HEK293T (cell line): ENCODE measurements around the gene ARMC6.

ENCODE experiments used
- CTCF ChIA-PET: fragments of 350-600 bp; formaldehyde crosslinking; extraction: SDS; loops from one replicate; lab custom pipeline; 2021; ENCODE audit warnings: antibody characterized with exemption, inconsistent platforms; lab: Yijun Ruan, JAX
- POLR2A ChIA-PET: fragments of 350-600 bp; formaldehyde crosslinking; extraction: SDS; loops from one replicate; lab custom pipeline; 2020; ENCODE audit warnings: antibody characterized with exemption, inconsistent platforms; lab: Yijun Ruan, JAX
- DNase-seq: peaks from one replicate; pipeline ENCODE4 v3.0.0; 2012; ENCODE audit warnings: mixed read lengths; ENCODE audit errors: extremely low spot score
- ARNT ChIP-seq: fragments of 450-650 bp; IDR thresholded peaks from 2 replicates; pipeline ENCODE4 v1.6.1; 2017; ENCODE audit warnings: mild to moderate bottlenecking
- BHLHE40 ChIP-seq: fragments of 450-650 bp; IDR thresholded peaks from 2 replicates; pipeline ENCODE4 v1.6.1; 2016; ENCODE audit warnings: mild to moderate bottlenecking, moderate library complexity, borderline replicate concordance
- CTBP1 ChIP-seq: fragments of 450-650 bp; IDR thresholded peaks from 2 replicates; pipeline ENCODE4 v1.6.1; 2016; ENCODE audit warnings: borderline replicate concordance
- ELF4 ChIP-seq: fragments of 450-650 bp; IDR thresholded peaks from 2 replicates; pipeline ENCODE4 v1.6.1; 2017; ENCODE audit warnings: antibody characterized with exemption
- FOXA1 ChIP-seq: fragments of 450-650 bp; IDR thresholded peaks from 2 replicates; pipeline ENCODE4 v1.6.1; 2016; ENCODE audit warnings: mild to moderate bottlenecking
- FOXK2 ChIP-seq: fragments of 450-650 bp; IDR thresholded peaks from 2 replicates; pipeline ENCODE4 v1.6.1; 2016; ENCODE audit warnings: mild to moderate bottlenecking
- FOXM1 ChIP-seq: fragments of 450-650 bp; IDR thresholded peaks from 2 replicates; pipeline ENCODE4 v1.6.1; 2017; ENCODE audit warnings: mild to moderate bottlenecking, borderline replicate concordance
- HDGF ChIP-seq: fragments of 450-650 bp; IDR thresholded peaks from 2 replicates; pipeline ENCODE4 v1.6.1; 2017; ENCODE audit warnings: antibody characterized with exemption, borderline replicate concordance
- L3MBTL2 ChIP-seq: fragments of 450-650 bp; conservative IDR thresholded peaks from 2 replicates; pipeline ENCODE4 v1.6.1; 2016; ENCODE audit warnings: mild to moderate bottlenecking
- LEF1 ChIP-seq: fragments of 450-650 bp; IDR thresholded peaks from 2 replicates; pipeline ENCODE4 v1.6.1; 2017; ENCODE audit warnings: mild to moderate bottlenecking, borderline replicate concordance
- NFRKB ChIP-seq: fragments of 450-650 bp; IDR thresholded peaks from 2 replicates; pipeline ENCODE4 v1.6.1; 2016; ENCODE audit warnings: mild to moderate bottlenecking, moderate library complexity
- PKNOX1 ChIP-seq: fragments of 450-650 bp; IDR thresholded peaks from 2 replicates; pipeline ENCODE4 v1.6.1; 2016
- SP1 ChIP-seq: fragments of 450-650 bp; IDR thresholded peaks from 2 replicates; pipeline ENCODE4 v1.6.1; 2017
- SUZ12 ChIP-seq: fragments of 450-650 bp; IDR thresholded peaks from 2 replicates; pipeline ENCODE4 v1.6.1; 2016; ENCODE audit warnings: mild to moderate bottlenecking
- TARDBP ChIP-seq: fragments of 450-650 bp; IDR thresholded peaks from 2 replicates; pipeline ENCODE4 v1.6.1; 2016
- ZNF384 ChIP-seq: fragments of 450-650 bp; IDR thresholded peaks from 2 replicates; pipeline ENCODE4 v1.6.1; 2016

ARMC6 gene

GRCh38 chr19:19067276-19068072, 34.1 kb downstream of the ARMC6 start:
- ChIA-PET CTCF (interaction anchor here (1.0 kb wide), 1 partner anchor 48 kb away, joined by 3 read pairs; no protein-coding TSS in a partner anchor), POLR2A (no interaction called here)
- DNase-seq: no peak
- no peak for TF ChIP-seq TARDBP
- no peak for TF ChIP-seq FOXK2
- TF ChIP-seq FOXM1: no peak
- no peak for TF ChIP-seq ELF4
- TF ChIP-seq PKNOX1: no peak
- TF ChIP-seq BHLHE40: no peak
- no peak for TF ChIP-seq SP1
- TF ChIP-seq SUZ12: no peak
- TF ChIP-seq ARNT: no peak
- TF ChIP-seq FOXA1: no peak
- TF ChIP-seq ZNF384: no peak
- TF ChIP-seq NFRKB: no peak
- no peak for TF ChIP-seq HDGF

GRCh38 chr19:19068659-19069654, 35.6 kb downstream of the ARMC6 start:
- ChIA-PET POLR2A (no interaction called here), CTCF (no interaction called here)
- TF ChIP-seq CTBP1: no peak
- peak; percentile 28; the same call in 1 of the 2 replicates for TF ChIP-seq ZNF384
- TF ChIP-seq LEF1: no peak
- no peak for DNase-seq

GRCh38 chr19:19071897-19072296, 38.5 kb downstream of the ARMC6 start:
- CTCF ChIA-PET: no interaction called here
- DNase-seq: no peak
- TF ChIP-seq SUZ12 (no peak), FOXK2 (no peak), FOXM1 (no peak), LEF1 (no peak), NFRKB (no peak), ARNT (no peak), HDGF (no peak), TARDBP (no peak), CTBP1 (no peak), BHLHE40 (no peak), L3MBTL2 (no peak), PKNOX1 (no peak), ELF4 (no peak)
- POLR2A ChIA-PET: no interaction called here

GRCh38 chr19:19074196-19074882, 40.9 kb downstream of the ARMC6 start:
- TF ChIP-seq SP1: no peak
- no peak for TF ChIP-seq ARNT
- no peak for TF ChIP-seq FOXK2
- no peak for TF ChIP-seq BHLHE40
- TF ChIP-seq L3MBTL2: no peak
- TF ChIP-seq TARDBP: no peak
- TF ChIP-seq LEF1: no peak
- TF ChIP-seq SUZ12: no peak
- TF ChIP-seq PKNOX1: no peak
- TF ChIP-seq NFRKB: no peak
- no peak for DNase-seq
- CTCF ChIA-PET: interaction anchor here (0.5 kb wide), 1 partner anchor 61 kb away, joined by 3 read pairs; no protein-coding TSS in a partner anchor
- POLR2A ChIA-PET: interaction anchor here (0.8 kb wide), 1 partner anchor 331 kb away, joined by 3 read pairs; the partner anchor contains the start of gene GATAD2A

- no peak for DNase-seq
- TF ChIP-seq HDGF (no peak), ELF4 (no peak), SUZ12 (no peak)
- CTCF ChIA-PET: interaction anchor here (0.5 kb wide), 1 partner anchor 61 kb away, joined by 3 read pairs; no protein-coding TSS in a partner anchor
- POLR2A ChIA-PET: interaction anchor here (0.8 kb wide), 1 partner anchor 330 kb away, joined by 3 read pairs; the partner anchor contains the start of gene GATAD2A
Measured at GRCh38 chr19:19075126-19075525, 41.7 kb downstream of the ARMC6 start.
